Tracheal epithelial cell (primary cell): ENCODE measurements around the gene MXD1. TPM values are rescaled to one million over a fixed set of nuclear protein-coding genes. Genes with fewer than 3 reads are reported as not detected.

Experiments used
- total RNA-seq: library from RNA; depleted of rRNA; stranded (reverse); fragments of >200 nt; gene quantifications from 2 replicates; pipeline ENCODE4 v1.2.1, GENCODE V29; 2014

MXD1 gene
- total RNA-seq, result 16.8 and 19.8 TPM in 2 replicates

GRCh38 chr2:69914950-69915945 lies at the start of gene MXD1:
MXD1 (plus strand) TSS chr2:69915109; CDS start chr2:69915331, 222 bp downstream.

GRCh38 chr2:69893684-69894551 lies 21.0 kb upstream of the MXD1 start, which contains the start of gene SNRNP27:
SNRNP27 (plus strand) TSS chr2:69893956; CDS start chr2:69893985, 29 bp downstream.

GRCh38 chr2:69961496-69961895 lies 46.6 kb downstream of the MXD1 start, which contains the start of gene ASPRV1:
ASPRV1 (minus strand) TSS chr2:69961631; CDS start chr2:69961436, 195 bp downstream.

Other genes with a start within 250 kb of the MXD1 start
- gene ANXA4, start 173.0 kb upstream of the MXD1 start, total RNA-seq, result 31.1 and 59.3 TPM in 2 replicates
- 4.6 and 9.4 TPM in 2 replicates for gene GMCL1, start 85.4 kb upstream of the MXD1 start, total RNA-seq
- 27.9 and 31.3 TPM in 2 replicates for gene SNRNP27, start 21.2 kb upstream of the MXD1 start, total RNA-seq
- under 0.01 TPM in 1 of 2 replicates, not detected in the other for gene ASPRV1, start 46.5 kb downstream of the MXD1 start, total RNA-seq
- gene PCBP1, start 172.4 kb downstream of the MXD1 start, total RNA-seq, result 26.0 and 42.6 TPM in 2 replicates